ENCODE measurements around the gene DMRTA1.
"Not testable (repeated sequence)": the region's sequence is repeated elsewhere in the genome, so short reads cannot be mapped to it uniquely, and the experiment has no call there.

DMRTA1 gene

GRCh38 chr9:22446589-22446949 is at the start of gene DMRTA1:
Gene DMRTA1, plus strand, starts transcription at chr9:22446824. Its CDS starts 242 bp downstream, at chr9:22447066.
- DNase-seq: peak; percentile 33

- DNase-seq: no peak
Observed at GRCh38 chr9:22401671-22402070, 45.0 kb upstream of the DMRTA1 start.

GRCh38 chr9:22405869-22406659 is 40.6 kb upstream of the DMRTA1 start:
- no peak for DNase-seq

GRCh38 chr9:22413884-22414283 is 32.7 kb upstream of the DMRTA1 start:
- no peak for DNase-seq

GRCh38 chr9:22415941-22416691 is 30.5 kb upstream of the DMRTA1 start:
- no peak for DNase-seq

- no peak for DNase-seq
Observed at GRCh38 chr9:22416692-22417060, 29.9 kb upstream of the DMRTA1 start.

- no peak for DNase-seq
Observed at GRCh38 chr9:22423566-22423965, 23.1 kb upstream of the DMRTA1 start.

GRCh38 chr9:22424616-22425015 is 22.0 kb upstream of the DMRTA1 start:
- DNase-seq: no peak

GRCh38 chr9:22425551-22425950 is 21.1 kb upstream of the DMRTA1 start:
- no peak for DNase-seq

- DNase-seq: no peak
Observed at GRCh38 chr9:22427226-22427880, 19.3 kb upstream of the DMRTA1 start.

GRCh38 chr9:22433691-22434090 is 12.9 kb upstream of the DMRTA1 start:
- DNase-seq: no peak

- not testable (repeated sequence) for DNase-seq
Observed at GRCh38 chr9:22435252-22435651, 11.4 kb upstream of the DMRTA1 start.

GRCh38 chr9:22437461-22438067 is 9.1 kb upstream of the DMRTA1 start:
- not testable (repeated sequence) for DNase-seq

GRCh38 chr9:22440841-22441240 is 5.8 kb upstream of the DMRTA1 start:
- no peak for DNase-seq

- peak; percentile 49 for DNase-seq
Observed at GRCh38 chr9:22446950-22447617, 460 bp downstream of the DMRTA1 start.

- DNase-seq: no peak
Observed at GRCh38 chr9:22447618-22448305, 1.1 kb downstream of the DMRTA1 start.

GRCh38 chr9:22449719-22450118 is 3.1 kb downstream of the DMRTA1 start:
- no peak for DNase-seq

- DNase-seq: peak; percentile 60
Observed at GRCh38 chr9:22452415-22453010, 5.9 kb downstream of the DMRTA1 start.

GRCh38 chr9:22454016-22454415 is 7.4 kb downstream of the DMRTA1 start:
- no peak for DNase-seq

GRCh38 chr9:22455181-22455580 is 8.6 kb downstream of the DMRTA1 start:
- no peak for DNase-seq

- no peak for DNase-seq
Observed at GRCh38 chr9:22457448-22457847, 10.8 kb downstream of the DMRTA1 start.

GRCh38 chr9:22463205-22463604 is 16.6 kb downstream of the DMRTA1 start:
- DNase-seq: no peak

Data from hematopoietic multipotent progenitor cell treated with erythropoietin and hydrocortisone succinate and interleukin-3 and kit ligand, for 6 days (in vitro differentiated cells).